OCI-M1 (cell line): ENCODE measurements around the gene SLF2.
"Not testable (repeated sequence)": the region's sequence is repeated elsewhere in the genome, so short reads cannot be mapped to it uniquely, and the experiment has no call there.

Experiments used
- DNase-seq: peaks from one replicate; lab custom pipeline; 2025; lab: John Stamatoyannopoulos, UW

The SLF2 gene

DNA sequence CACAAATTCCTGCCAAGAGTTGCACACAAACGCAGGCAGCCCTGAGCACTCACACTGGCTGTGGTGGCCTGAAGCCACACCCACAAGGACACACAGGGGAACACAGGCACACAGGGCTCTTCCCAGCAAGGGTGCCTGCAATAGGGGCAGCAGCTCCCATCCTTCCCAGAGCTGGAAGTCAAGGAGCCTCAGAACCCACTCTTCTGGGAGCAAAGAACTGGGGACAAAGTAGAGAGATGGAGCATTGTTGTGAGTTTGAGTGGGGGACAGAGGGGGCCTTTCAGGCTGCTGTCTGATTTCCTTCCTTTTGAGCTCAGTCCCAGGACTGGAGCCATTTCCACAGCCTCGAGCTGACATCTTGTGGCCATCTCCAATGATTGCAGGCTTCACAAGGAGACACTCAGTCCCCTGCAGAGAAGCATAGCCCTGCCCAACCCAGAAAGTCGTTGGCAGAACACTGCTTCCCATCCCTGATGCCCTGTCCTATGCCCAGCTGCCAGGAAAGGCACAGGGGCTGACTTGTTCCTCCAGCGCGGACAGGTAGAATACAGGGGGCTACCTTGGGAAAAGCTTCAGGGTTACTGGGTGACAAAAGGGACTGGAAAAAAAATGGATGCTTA, 34.4 kb upstream of the SLF2 start:
- peak; percentile 82 for DNase-seq

DNA sequence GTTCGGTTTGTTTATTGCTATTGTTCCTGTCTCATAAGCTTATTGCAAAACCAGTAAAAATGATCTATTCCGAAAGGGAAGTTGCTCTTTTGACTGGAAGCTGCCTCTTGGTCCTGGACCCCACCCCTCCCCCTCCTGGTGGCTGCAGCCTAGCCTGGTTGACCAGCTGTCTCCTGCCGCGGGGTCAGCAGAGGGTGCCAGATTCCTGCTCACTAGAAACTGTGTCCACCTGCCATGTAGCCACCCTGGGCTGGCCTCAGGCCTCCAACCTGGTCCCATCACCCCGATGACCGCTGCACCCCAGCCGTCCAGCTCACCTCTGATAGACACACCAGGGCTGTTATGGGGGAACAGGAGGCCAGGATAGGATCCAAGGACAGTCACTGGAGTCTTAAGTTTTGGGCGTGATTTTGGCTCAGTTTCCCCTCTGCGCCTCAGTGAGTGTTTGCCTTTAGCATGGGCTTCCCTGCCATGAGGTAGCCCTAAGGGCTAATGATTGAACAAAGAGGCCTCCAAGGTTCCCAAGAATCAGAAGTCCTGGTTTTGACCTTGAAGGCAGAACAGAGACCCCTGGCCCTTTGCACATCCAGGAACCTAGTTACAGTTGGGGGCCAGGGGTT, 32.9 kb upstream of the SLF2 start:
- DNase-seq: peak; percentile 65

DNA sequence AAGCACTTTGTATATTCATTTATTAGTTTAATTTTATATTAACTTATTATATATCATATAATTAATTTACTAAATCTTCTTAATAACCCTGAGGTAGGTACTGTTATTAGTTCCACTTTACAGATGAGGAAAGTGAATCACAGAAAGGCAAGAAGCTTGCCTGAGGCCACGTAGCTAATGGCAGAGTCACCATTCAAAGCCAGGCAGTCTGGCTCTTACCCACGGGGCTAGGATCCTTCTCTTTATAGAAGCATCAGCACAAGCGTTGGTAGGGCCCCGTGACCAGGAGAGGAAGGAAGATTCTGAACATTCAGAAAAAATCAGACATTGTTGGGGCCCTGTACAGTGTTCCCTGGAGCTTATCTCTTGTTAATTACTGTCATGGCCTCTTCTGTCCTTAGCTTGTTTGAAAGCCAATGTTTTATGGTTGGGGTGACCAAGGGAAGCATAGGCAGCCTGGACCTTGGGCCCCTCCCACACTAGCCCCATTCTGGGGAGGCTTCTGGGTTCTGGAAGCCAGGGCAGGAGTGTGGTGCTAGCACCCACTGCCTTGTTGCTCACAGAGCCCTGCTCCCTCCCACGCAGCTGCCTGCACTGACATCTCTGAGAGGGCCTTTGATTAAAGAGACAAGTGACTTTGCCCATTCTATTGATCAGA, 31.1 kb upstream of the SLF2 start:
- DNase-seq: no peak

DNA sequence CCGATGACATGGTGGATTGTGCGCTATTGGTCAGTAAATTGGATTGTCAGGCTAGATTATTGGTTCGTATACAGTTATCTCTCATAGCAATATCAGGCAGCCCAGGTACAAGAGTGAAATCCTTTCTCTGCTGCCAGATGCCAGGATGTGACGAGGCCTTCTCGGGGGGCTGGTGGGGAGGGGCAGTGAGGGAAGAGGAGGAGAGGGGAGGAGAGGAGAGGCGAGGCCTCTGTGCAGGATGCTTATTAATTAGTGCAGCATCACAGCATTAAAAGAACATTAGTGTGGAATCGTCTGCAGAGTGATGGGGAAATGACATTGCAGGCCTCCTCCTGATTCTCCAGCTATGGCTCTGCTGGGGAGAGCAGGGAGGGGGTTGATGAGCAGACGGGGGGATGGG, 30.5 kb upstream of the SLF2 start:
- no peak for DNase-seq

DNA sequence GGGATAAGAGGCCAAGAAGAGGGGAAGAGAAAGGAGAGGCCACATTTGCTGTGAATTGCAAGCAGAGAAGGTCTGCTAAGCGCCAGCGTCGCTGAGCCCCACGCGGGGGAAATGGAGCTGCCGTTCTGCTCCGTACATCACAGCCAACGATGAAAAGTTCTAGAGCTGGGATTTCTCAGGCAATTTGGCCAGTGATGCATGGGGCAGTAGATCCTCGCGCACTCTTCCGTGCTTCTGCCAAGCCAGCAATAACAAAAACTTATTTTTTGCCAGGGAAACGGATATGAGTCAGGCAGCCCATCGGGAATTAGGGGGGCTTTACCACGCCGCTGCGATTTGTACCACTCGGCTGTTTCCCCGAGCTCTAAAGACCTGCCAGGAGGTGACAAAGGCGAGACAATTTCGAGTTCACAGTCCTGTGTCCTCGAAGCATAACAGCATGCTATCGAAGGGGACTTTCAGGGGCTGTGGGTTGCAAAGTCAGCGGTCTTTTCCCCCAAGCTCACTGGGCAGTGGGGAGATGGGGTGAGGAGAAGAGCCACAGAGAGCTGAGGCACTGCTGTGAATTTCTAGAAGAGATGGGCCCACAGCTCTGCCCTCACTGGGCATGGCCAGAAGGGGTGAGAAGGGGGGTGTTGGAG, 30.0 kb upstream of the SLF2 start:
- DNase-seq: no peak

DNA sequence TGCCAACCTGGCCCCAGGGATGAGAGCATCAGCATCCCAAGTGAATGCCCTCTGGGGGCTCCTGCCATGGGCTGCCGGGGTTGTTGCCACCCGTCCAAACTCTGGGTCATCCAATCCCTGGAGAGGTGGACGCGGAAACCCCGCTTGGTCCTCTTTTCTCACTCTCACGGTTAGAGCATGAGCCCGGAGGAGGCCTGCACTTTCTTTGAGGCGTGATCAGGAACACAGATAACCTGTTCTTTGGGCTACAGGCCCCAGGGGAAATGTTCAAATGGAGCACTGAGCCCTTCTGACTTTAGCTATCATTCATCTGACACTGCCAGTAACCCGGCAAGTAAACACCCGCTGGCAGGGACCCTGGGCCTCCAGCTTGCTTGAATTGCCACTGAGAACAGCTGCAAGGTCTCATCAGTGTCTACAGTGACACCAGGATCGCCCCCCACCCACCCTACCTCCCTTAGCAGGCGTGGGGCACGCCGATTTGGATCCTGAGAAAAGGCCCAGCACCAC, 29.4 kb upstream of the SLF2 start:
- DNase-seq: no peak

DNA sequence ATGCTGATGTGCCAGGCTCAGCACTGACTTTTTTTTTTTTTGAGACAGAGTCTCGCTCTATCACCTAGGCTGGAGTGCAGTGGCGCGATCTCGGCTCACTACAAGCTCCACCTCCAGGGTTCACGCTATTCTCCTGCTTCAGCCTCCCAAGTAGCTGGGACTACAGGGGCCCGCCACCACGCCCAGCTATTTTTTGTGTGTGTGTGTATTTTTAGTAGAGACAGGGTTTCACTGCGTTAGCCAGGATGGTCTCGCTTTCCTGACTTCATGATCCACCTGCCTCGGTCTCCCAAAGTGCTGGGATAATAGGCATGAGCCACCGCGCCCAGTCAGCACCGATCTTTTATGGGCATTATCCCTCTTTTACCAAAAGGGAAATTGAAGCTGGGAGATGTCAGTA, 27.2 kb upstream of the SLF2 start:
- DNase-seq: not testable (repeated sequence)

DNA sequence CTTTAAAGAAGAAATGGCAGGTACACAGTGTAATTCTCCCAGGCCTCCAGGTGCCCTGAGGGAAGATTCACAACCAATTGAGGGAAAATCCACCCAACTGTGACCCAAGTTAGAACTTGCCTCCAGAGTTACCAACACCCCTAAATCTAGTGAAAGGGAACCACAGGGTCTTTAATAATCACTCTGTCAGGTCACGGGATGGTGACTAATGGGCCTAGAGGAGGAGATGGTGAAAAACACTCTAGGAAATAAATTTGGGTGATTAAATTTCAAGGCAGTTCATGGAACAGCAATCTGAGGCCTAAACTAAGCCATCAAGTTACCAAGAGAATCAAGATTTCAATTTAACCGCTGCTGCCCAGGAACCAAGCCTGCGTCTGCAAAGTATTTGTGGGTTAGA, 26.7 kb upstream of the SLF2 start:
- DNase-seq: no peak

DNA sequence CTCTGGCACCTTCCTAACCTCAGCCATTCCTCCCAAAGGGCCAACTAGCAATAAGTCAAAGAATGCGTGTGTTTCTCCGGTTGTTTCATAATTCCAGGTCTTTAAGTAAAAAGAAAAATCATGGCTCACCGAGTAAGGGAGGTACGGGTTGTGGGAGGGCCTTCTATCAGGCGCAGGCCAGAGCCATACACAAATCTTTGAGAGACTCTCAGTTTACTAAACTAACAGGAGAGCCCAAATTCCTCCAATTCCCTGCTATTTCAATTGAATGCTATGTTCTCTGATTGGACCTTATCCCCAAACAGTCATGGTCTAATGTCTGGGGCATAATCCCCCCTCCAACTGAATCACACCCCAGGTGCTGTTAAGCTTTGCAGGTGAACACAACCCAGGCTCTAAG, 26.2 kb upstream of the SLF2 start:
- no peak for DNase-seq

DNA sequence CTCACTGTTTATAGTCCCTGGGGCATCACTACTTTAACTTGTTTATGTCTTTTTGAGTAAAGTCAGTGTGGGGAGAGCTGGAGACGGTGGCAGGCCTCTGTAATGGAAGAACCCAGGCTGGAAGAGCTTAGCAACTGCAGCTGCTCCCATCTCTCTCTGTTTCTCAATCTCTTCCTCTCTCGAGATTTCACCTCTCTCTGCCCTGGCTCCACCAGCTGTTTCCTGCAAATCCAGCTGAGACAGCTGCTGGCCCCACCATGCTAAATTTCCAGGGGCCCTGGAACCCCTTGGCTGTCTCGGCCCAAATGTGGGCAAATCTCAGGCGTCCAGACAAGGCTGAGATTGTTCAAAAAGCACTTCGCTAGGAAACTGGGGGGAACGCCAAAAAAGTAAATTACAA, 25.8 kb upstream of the SLF2 start:
- no peak for DNase-seq

DNA sequence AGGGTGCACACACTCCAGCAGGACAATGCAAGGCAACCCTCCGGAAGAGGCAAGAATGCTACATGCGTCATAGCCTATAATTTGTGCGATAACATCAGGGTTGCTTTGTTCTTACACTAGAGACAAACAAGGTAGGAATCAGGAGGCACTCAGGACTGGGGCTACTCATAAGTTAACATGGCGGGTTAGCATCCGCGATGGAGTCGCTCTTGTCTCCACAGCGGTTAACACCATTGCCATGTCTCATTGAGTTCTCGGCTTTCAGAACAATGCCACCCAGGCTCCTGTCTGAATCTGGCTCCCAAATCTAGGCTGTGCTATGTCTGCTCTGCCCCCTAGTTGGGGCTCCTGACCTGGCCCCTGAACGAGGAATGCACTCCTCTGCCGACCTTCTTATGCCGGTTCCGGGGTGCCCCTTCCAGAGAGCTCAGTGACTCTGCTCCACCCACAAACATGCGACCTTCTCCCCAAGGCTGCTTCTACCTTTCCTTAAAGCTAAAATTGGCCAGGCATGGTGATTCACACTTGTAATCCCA, 24.9 kb upstream of the SLF2 start:
- no peak for DNase-seq

DNA sequence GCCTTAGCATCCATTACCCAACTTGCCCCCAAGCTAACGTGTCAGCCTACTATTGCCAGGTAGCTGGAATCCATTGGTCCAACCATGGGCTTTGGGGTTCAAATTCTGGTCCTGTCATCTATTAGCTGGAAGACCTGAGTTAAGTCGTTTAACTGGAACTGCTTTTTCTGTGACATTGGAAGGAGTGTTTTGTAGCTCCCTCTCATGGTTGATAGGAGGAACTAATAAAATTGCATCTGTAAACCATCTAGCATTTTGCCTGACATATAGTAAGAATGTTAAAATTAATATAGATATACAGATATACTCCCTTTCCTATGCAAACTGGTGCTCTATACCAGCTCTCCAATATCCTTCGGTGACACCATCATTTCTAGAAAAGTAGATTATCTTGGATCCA, 23.8 kb upstream of the SLF2 start:
- DNase-seq: peak; percentile 51

DNA sequence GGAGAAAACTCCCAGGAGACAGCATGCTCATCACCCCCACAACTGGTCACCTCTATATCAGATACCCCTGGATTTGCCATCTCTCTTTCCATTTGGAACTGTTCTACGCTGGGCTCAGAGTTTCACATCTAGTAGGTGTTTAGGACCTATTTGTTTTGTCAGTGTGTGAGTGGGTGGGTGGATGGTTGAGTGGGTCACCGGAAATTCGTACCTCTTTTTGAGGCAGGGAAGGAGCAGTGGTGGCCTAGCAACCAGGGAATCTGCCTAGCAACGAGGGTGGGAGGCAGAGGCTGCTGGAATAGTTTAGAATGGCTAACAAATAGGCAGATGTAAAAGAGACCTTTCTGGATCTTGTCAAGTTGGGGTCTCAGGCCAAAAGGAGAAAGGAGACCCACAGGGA, 23.2 kb upstream of the SLF2 start:
- DNase-seq: no peak

DNA sequence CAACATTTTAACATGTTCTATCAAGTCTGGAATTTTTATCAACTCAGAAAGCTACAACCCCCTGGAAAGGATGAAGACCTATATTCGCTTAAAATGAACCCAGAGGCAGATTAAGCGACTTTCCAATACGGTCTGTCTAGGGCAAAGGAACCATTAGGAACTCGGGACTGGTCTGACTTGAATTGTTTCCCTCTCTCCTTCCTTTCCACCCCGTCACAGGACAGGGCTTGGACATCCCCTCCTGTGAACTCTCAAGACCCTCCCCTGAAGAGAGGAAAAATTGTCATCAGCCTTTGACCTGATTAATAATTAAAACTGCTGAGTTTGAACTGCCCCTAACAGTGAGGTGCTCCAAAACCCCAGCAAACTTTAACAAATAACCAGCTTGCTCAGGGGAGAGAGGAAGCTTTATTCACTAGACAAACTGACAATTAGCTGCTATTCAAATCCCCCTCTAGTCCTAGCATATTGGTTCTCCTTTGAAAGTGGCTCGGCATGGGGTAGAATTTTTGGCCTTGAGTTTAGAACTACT, 22.6 kb upstream of the SLF2 start:
- no peak for DNase-seq

DNA sequence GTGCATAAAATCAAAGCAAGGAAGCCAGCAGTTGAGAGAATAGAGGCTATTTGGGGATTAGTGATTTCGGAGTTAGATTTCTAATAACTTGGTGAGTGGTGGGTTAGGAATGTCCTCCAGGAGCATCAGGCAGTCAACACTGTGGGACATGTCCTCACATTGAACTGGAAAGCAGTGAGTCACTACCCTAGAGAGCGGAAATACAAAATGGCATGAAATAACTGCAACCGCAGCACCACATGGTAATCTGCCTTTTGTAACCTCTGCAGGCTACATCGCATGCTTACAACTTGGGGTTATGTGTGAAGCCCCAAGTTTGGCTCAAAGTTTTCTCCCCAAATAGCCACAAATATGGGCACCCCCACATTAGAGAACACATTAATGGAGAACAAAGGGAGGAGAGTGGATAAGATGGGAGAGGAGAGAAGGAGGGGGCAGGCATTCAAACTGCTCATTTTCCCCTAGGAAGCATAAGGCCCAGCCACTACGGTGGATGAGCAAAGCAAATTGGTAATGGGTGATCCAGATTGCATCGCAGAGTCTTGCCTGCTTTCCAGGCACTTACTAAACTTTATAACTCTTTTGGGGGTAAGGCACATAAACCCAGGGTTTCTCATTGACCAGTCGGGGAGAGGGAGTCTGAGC, 22.0 kb upstream of the SLF2 start:
- no peak for DNase-seq

DNA sequence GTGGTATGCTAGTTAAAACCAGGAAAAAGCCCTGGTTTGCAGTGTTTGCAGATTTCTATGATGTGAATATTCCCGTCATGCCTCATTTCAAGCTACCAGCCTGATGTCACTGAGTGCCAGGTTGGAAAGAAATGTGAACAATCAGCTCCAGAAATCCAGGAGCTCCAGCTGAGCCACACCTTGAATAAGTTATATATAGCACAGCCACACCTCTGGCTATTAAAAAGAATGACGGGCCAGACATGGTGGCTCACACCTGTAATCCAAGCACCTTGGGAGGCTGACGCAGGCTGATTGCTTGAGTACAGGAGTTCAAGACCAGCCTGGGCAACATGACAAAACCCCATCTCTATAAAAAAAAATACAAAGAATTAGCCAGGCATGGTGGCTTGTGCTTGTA, 18.7 kb upstream of the SLF2 start:
- no peak for DNase-seq

DNA sequence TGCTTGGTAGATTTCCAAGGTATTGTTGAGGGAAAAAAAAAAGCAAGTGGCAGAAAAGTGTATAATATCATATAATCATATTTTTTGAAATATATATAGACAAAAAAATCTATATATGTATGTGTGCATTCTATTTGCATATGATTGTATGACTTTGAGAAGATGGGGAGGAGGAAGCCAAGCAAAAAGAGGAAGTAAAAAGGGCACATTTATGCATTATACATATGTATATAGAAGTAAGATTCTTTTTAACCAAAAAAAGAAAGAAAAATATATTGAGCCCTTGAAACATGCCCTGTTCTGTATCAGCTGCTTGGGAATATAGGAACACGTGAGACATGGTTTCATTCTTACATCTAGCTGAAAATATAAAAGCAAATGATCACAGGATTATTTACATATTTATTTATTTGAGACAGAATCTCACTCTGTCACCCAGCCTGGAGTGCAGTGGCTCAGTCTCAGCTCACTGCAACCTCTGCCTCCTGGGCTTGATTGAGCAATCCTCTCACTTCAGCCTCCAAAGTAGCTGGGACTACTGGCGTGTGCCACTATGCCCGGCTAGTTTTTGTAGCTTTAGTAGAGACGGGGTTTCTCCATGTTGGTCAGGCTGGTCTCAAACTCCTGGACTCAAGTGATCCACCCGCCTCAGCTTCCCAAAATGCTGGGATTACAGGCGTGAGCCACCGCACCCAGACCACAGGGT, 18.0 kb upstream of the SLF2 start:
- DNase-seq: peak; percentile 76

DNA sequence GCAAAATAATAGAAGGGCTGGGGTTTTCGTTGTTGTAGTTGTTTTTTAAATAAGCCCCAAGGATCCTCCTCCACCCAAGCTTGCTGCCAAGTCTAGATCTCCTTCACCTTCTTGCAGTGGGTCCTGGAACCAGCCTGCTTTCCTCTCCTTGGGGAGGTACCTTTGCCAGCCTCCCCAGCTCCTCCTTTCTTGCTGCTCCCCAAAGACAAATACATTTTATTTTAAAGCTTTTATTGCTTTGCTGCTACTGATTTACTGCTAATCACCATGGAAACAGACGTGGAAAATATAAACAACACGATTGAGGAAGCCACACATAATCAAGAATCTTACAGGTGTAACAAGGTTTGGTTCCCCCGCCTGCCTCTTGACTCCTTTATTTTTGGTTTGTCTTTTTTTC, 17.4 kb upstream of the SLF2 start:
- DNase-seq: no peak

DNA sequence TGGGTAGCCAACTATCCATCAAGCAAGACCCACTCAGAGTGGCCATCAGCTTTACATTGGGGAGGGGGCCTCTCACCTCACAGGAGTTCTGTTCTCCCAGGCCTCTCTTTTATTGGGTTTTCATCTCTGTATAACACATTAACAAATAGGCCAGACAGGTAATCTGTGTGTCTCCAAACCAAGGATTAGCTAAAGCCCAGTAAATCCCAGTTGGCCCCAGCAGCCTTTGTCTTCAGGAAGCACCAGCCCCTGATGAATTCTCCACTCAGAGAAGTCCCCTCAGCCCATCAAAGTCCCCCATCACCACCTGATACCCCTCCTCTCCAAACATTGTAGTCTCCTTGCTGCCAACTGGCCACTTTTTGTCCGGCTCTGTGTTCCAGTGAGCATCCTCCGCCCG, 16.9 kb upstream of the SLF2 start:
- DNase-seq: no peak

DNA sequence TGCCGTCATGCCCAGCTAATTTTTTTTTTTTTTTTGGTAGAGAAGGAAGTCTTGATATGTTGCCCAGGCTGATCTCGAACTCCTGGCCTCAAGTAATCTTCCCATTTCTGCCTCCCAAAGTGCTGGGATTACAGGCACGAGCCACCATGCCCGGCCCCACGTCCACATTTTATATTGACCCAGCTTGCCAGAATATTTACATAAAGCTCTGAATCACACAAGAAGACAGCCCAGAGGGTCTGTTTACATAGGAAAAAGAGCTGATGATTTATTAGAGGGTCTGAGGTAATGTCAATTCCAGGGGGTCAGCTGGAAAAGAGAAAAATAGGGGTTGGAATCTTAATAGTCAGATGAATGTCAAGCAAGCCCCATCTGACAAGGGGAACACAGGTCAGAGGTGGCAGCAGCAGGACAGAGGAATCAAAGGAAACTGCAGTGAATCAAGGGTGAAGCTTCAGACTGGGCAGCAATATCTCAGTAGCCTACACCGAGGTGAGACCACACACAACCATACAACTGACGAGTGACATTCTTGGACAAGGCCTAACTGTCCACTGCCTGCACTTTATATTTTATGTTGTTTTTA, 15.8 kb upstream of the SLF2 start:
- no peak for DNase-seq

DNA sequence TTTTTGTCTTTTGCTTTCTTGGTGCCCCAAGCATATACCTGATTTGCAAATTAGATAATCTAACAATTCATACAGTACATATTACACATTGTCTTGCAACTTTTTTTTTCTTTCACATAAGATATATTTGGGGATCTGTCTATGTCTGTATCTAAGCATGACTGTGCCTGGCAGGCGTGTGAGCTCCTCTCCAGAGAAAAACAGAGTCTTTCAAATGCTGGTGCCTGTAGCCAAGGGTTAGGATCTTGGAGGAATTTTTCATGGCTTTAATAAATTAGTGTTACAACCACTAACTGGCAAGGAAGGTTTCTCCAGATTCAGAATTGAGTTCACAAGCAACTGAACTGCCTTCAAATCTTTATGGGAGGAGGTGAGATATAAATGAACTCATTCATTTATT, 14.8 kb upstream of the SLF2 start:
- no peak for DNase-seq
